Stomach smooth muscle (tissue), 2 donors: ENCODE data around the gene METTL21C.

ENCODE experiments used
- H3K27ac ChIP-seq: one replicate; pipeline ENCODE4 v1.7.0; 2013; ENCODE audit warnings: mild to moderate bottlenecking, low read length, inconsistent platforms
- H3K27me3 ChIP-seq, 2 donors: one replicate each; pipeline ENCODE4 v1.7.0; 2013; ENCODE audit warnings: low read length in 2 of 2; ENCODE audit not compliant: insufficient read depth in 2 of 2, control insufficient read depth in 1 of 2
- H3K36me3 ChIP-seq, 2 donors: one replicate each; pipeline ENCODE4 v1.7.0; 2013; ENCODE audit warnings: low read length in 2 of 2; ENCODE audit not compliant: control insufficient read depth in 2 of 2, insufficient read depth in 2 of 2
- H3K4me1 ChIP-seq: one replicate; pipeline ENCODE4 v1.7.0; 2013; ENCODE audit warnings: low read length; ENCODE audit not compliant: control insufficient read depth, insufficient read depth
- H3K4me3 ChIP-seq, 2 donors: one replicate each; pipeline ENCODE4 v1.7.0; 2013; ENCODE audit warnings: low read length in 2 of 2
- H3K9ac ChIP-seq, 2 donors: one replicate each; pipeline ENCODE4 v1.7.0; 2013; ENCODE audit warnings: low read length in 2 of 2, mild to moderate bottlenecking in 1 of 2
- H3K9me3 ChIP-seq, 2 donors: one replicate each; pipeline ENCODE4 v1.7.0; 2013; ENCODE audit warnings: low read length in 2 of 2; ENCODE audit not compliant: control insufficient read depth in 2 of 2
- donor health status: healthy.
- donor health status: Pancreatic carcinoma.

The METTL21C gene

DNA sequence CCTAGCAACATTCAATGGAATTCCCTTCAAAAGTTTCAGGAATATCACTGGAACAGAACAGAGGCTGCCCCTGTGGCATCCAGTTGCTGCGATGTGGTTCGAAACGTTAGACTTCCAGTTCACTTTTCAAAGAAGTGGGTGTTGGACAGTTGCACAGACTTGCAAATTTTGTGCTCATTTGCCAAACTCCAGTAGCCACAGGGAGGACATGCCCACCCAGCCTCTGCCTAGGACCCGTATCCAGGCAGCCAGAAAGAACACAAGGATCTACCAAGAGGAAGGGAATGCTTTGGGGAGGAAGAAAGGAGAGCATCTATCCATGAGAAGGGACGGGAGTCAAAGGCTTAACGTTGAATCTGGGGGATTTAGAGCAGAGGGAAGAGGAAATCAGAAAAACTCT lies at the start of gene METTL21C:
Gene METTL21C (minus strand): TSS at position 108 of the 400 bp plus-strand sequence. CDS start 546 bp downstream, outside the sequence.
- H3K27ac ChIP-seq = no peak within 1 kb of the TSS
- no peaks in the 10 kb centered on the region for H3K36me3 ChIP-seq
- H3K9ac ChIP-seq = no peak within 1 kb of the TSS
- H3K4me3 ChIP-seq = no peak within 1 kb of the TSS
- peaks cover 10 to 11% of the 10 kb centered on the region in 2 donors for H3K27me3 ChIP-seq
- H3K4me1 ChIP-seq = no peaks in the 10 kb centered on the region
- peaks cover 0 to 8% of the 10 kb centered on the region in 2 donors for H3K9me3 ChIP-seq

- Histone ChIP-seq H3K4me1 (no peaks in the 10 kb centered on the region), H3K27ac (no peak overlapping the region), H3K27me3 (no peaks in the 10 kb centered on the region), H3K9me3 (peaks cover 0 to 3% of the 10 kb centered on the region in 2 donors), H3K4me3 (no peak overlapping the region), H3K36me3 (no peaks in the 10 kb centered on the region), H3K9ac (no peak overlapping the region)
Observed at GRCh38 chr13:102742506-102742905, 47.7 kb upstream of the METTL21C start.

- Histone ChIP-seq H3K36me3 (no peaks in the 10 kb centered on the region), H3K4me1 (no peaks in the 10 kb centered on the region), H3K27ac (no peak overlapping the region), H3K27me3 (no peaks in the 10 kb centered on the region), H3K9me3 (peaks cover 0 to 5% of the 10 kb centered on the region in 2 donors), H3K9ac (no peak overlapping the region), H3K4me3 (no peak overlapping the region)
Observed at GRCh38 chr13:102742101-102742500, 47.3 kb upstream of the METTL21C start.

DNA sequence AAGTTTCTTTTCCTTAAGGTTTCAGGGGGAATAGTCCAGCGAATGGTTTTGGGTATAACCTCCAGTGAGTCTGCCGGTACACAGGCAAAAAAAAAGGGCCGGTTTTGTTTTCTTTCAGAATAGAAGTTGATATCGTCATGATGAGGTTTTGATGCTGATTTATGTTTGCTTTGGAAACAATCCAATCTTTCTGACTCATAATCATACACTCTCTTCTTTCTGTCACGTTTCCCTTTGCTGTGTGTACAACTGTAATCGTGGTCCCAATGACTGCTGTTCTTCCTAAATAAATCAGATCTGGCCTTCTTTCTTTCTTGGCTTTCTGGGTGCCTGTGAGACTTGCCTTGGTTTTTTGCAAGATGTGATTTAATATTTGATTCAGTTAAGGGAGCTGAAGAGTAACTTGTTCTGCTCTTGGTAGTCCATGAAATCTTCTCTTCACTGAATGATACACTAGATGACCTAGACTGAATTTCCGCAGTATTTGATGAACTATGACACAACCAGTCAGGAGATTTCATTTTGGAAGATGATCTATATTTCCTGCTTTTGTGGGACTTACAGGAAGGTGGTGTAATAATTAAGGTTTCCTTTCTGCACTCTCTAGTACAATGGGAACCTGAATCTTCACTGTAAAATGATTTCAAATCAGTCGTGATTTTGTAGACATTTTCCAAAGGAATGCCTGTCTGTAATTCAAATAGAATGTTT lies 34.9 kb upstream of the METTL21C start:
- Histone ChIP-seq H3K4me3 (no peak overlapping the region), H3K9ac (no peak overlapping the region), H3K9me3 (no peaks in the 10 kb centered on the region), H3K4me1 (no peaks in the 10 kb centered on the region), H3K27me3 (peaks cover 0 to 2% of the 10 kb centered on the region in 2 donors), H3K27ac (no peak overlapping the region), H3K36me3 (no peaks in the 10 kb centered on the region)

GRCh38 chr13:102726430-102726829 lies 31.6 kb upstream of the METTL21C start:
- Histone ChIP-seq H3K36me3 (no peaks in the 10 kb centered on the region), H3K4me1 (no peaks in the 10 kb centered on the region), H3K9me3 (no peaks in the 10 kb centered on the region), H3K9ac (no peak overlapping the region), H3K27me3 (peaks cover 0 to 2% of the 10 kb centered on the region in 2 donors), H3K27ac (no peak overlapping the region), H3K4me3 (no peak overlapping the region)

DNA sequence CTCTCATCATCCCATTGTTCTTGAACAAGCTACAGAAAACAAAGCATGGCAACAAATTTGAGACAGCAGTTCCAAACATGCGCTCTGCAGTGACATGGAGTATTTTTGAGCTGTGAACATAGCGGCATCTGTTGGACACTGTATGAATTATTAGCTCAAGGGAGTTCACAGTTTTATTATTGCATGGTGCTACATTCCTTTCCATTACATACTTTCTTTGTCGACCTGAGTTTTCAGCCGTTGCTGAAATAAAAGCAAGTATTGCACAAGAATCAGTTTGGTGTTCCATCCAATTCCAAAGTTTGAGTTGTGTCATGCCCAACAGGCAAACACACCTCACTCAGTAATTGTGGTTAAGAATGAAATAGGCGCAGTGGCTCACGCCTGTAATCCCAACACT lies 30.1 kb upstream of the METTL21C start:
- Histone ChIP-seq H3K36me3 (no peaks in the 10 kb centered on the region), H3K27me3 (peaks cover 0 to 2% of the 10 kb centered on the region in 2 donors), H3K4me3 (no peak overlapping the region), H3K9ac (no peak overlapping the region), H3K4me1 (no peaks in the 10 kb centered on the region), H3K9me3 (no peaks in the 10 kb centered on the region), H3K27ac (no peak overlapping the region)

DNA sequence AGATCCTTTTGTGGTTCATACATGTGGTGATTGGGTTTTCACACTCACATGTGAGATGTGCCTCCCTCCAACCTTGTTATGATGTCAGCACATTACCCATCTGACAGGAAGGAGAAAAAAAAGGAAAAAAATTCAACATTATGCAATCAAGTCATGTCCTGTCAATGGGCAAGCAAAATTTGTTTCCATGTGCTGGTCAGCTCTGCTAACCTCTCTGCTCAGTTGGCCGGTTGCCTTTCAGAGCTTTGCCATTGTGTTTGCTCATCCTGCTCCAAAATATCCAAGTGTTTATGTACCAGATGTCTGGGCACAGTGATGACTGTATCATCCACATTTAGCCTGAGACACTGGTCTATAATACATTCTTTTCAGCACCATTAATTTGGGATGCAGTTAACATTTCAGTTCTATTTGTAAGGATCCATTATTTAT lies 27.0 kb upstream of the METTL21C start:
- Histone ChIP-seq H3K9me3 (no peaks in the 10 kb centered on the region), H3K4me1 (no peaks in the 10 kb centered on the region), H3K4me3 (no peak overlapping the region), H3K9ac (no peak overlapping the region), H3K36me3 (no peaks in the 10 kb centered on the region), H3K27ac (no peak overlapping the region), H3K27me3 (peaks cover 0 to 2% of the 10 kb centered on the region in 2 donors)

DNA sequence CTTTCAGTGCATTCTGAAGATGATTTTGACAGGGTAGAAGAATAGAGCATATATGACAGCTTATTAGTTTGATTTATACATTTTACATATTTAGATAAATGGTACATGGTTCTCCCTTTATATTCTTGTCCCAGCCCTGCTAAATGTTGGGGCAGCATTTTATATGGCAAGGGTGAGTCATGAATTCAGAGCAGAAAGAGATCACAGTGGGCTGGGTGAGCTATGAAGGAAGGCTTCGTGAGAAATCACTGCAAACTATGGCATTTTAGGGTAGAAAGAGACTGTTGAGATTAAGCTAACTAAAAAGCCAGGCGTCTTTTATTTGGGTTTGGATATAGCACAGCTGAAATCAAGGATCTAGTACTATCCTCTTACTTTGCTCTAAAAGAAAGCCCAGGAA lies 23.9 kb upstream of the METTL21C start:
- Histone ChIP-seq H3K4me3 (no peak overlapping the region), H3K27me3 (no peaks in the 10 kb centered on the region), H3K9ac (no peak overlapping the region), H3K4me1 (no peaks in the 10 kb centered on the region), H3K9me3 (no peaks in the 10 kb centered on the region), H3K36me3 (no peaks in the 10 kb centered on the region), H3K27ac (no peak overlapping the region)

- H3K4me1 ChIP-seq = no peaks in the 10 kb centered on the region
- no peak overlapping the region for H3K4me3 ChIP-seq
- H3K27ac ChIP-seq = no peak overlapping the region
- no peaks in the 10 kb centered on the region for H3K36me3 ChIP-seq
- H3K9ac ChIP-seq = no peak overlapping the region
- H3K27me3 ChIP-seq = no peaks in the 10 kb centered on the region
- no peaks in the 10 kb centered on the region for H3K9me3 ChIP-seq
Observed at GRCh38 chr13:102715447-102715846, 20.6 kb upstream of the METTL21C start.

DNA sequence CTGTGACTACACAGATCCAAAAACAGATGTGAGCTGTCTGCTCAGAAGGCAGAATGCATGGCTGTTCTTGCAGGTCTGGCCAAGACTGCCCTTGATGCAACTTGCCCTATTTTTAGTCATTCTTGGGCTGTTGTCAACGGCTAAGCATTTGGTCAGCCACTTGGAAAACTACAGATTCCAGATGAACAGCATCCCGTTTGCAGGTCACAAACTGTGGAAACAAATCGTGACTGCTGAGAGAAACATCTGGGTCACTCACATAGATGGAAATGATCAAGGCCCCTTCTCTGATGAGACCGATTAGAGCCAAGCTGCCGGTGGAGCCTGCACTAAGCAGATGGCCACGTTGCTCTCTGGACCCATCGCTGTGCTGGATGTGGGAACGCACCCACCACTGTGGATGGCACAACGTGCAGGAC lies 15.4 kb upstream of the METTL21C start:
- H3K4me1 ChIP-seq = no peaks in the 10 kb centered on the region
- no peak overlapping the region for H3K9ac ChIP-seq
- H3K36me3 ChIP-seq = no peaks in the 10 kb centered on the region
- no peak overlapping the region for H3K4me3 ChIP-seq
- H3K9me3 ChIP-seq = peaks cover 0 to 3% of the 10 kb centered on the region in 2 donors
- no peaks in the 10 kb centered on the region for H3K27me3 ChIP-seq
- H3K27ac ChIP-seq = no peak overlapping the region

- Histone ChIP-seq H3K27ac (no peak overlapping the region), H3K9ac (no peak overlapping the region), H3K27me3 (no peaks in the 10 kb centered on the region), H3K9me3 (peaks cover 0 to 3% of the 10 kb centered on the region in 2 donors), H3K4me3 (no peak overlapping the region), H3K4me1 (no peaks in the 10 kb centered on the region), H3K36me3 (no peaks in the 10 kb centered on the region)
Observed at GRCh38 chr13:102709536-102709935, 14.7 kb upstream of the METTL21C start.
